Activated CD4-positive, alpha-beta T cell treated with anti-CD3 and anti-CD28 coated beads, Interleukin-2, amount 50 U/mL, for 16 hours (primary cell): ENCODE results near the gene ABCA13.
"Not testable (repeated sequence)": the region's sequence is repeated elsewhere in the genome, so short reads cannot be mapped to it uniquely, and the experiment has no call there.

ENCODE experiments used
- DNase-seq: peaks from one replicate; pipeline ENCODE4 v3.0.0-alpha.2; 2020

The ABCA13 gene, protein sequence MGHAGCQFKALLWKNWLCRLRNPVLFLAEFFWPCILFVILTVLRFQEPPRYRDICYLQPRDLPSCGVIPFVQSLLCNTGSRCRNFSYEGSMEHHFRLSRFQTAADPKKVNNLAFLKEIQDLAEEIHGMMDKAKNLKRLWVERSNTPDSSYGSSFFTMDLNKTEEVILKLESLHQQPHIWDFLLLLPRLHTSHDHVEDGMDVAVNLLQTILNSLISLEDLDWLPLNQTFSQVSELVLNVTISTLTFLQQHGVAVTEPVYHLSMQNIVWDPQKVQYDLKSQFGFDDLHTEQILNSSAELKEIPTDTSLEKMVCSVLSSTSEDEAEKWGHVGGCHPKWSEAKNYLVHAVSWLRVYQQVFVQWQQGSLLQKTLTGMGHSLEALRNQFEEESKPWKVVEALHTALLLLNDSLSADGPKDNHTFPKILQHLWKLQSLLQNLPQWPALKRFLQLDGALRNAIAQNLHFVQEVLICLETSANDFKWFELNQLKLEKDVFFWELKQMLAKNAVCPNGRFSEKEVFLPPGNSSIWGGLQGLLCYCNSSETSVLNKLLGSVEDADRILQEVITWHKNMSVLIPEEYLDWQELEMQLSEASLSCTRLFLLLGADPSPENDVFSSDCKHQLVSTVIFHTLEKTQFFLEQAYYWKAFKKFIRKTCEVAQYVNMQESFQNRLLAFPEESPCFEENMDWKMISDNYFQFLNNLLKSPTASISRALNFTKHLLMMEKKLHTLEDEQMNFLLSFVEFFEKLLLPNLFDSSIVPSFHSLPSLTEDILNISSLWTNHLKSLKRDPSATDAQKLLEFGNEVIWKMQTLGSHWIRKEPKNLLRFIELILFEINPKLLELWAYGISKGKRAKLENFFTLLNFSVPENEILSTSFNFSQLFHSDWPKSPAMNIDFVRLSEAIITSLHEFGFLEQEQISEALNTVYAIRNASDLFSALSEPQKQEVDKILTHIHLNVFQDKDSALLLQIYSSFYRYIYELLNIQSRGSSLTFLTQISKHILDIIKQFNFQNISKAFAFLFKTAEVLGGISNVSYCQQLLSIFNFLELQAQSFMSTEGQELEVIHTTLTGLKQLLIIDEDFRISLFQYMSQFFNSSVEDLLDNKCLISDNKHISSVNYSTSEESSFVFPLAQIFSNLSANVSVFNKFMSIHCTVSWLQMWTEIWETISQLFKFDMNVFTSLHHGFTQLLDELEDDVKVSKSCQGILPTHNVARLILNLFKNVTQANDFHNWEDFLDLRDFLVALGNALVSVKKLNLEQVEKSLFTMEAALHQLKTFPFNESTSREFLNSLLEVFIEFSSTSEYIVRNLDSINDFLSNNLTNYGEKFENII (N-terminal part only)

GRCh38 chr7:48171202-48171601, at the start of gene ABCA13:
Gene ABCA13, plus strand, starts transcription at chr7:48171458. Its CDS starts 26 bp downstream, at chr7:48171484.
- no peak for DNase-seq

DNA sequence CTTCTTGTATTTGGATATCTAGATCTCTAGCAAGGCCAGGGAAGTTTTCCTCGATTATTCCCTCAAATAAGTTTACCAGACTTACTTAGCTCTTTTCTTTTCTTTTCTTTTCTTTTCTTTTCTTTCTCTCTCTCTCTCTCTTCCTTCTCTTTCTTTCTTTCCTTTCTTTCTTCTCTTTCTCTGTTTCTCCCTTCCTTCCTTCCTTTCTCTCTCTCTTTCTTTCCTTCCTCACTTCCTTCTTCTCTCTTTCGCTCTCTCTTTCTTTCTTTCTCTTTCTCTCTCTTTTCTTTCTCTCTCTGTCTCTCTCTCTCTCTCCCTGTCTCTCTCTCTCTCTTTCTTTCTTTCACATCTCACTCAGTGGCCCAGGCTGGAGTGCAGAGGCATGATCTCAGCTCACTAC, 45.2 kb upstream of the ABCA13 start:
- DNase-seq: no peak

GRCh38 chr7:48130658-48131108, 40.6 kb upstream of the ABCA13 start:
- peak; percentile 78 for DNase-seq

DNA sequence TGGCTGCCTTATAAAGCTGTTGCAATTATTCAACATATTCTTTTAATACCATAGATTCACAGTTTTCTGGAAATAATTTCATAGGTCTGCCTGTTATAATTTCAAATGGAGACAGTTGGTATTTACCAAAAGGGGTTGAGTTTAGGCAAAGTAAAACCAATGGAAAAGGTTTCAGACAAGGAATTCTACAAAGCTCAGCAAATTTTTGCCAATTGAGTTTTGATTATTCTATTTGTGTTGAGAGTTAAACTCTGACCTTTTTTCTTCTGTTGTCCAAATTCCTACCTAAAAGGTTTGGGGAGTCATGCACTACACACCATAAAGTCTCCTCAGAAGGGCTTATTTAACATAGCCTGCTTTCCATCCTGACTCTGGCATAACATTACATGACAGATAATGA, 38.5 kb upstream of the ABCA13 start:
- no peak for DNase-seq

DNA sequence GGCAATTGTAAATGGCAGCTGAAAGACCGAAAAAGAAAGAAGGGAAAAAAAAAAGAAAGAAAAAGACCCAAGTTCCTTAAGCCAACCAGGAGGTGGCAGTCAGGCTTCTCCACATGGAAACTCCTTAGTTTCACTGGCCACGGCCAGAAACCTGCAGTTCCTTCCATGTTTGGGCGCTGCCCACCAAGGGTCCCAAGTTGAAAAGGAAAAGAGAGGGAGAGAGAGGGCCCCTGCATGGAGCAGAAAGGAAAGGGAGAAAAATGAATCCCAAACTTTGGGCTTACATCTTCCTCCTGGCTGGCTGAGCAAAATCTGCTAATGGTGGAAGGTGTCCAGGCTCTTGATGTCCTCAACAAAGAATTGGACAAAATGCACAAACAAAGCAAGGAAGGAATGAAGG, 31.8 kb upstream of the ABCA13 start:
- DNase-seq: no peak

DNA sequence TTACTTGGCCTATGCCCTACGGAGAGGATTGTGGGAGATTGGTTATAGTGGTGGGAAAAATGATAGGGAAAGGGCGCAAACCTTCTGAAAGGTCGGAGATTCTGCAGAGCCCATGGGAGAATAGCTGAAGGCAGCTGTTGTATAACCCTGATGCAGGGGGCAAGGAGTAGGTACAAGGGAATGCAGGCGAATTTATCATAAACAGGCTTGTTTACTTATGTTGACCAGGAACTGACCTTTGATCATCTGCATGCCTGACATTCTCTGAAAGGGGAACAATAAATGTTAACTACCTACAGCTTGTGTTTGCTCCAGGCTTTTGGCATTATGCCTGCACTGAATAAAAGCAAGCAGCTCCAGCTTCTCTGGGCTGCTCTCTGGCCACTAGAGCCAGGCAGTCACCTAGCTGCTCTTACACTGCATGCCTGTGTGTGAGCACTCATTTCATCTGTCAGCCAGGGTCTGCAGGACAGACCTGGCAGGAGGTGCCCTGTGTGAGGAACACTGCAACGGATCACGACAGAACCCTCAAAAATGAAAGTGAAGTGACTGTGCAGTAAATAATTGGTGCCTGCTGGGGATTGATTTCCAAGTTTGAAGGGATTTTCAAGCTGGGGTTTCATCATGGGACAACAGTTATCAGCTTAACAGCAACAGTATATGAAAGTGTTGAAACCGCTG, 31.1 kb upstream of the ABCA13 start:
- no peak for DNase-seq

- DNase-seq: no peak
These were observed 29.7 kb upstream of the ABCA13 start for GRCh38 chr7:48141521-48141920.

- no peak for DNase-seq
These were observed 26.9 kb upstream of the ABCA13 start for GRCh38 chr7:48144291-48144768.

GRCh38 chr7:48147078-48147591, 24.1 kb upstream of the ABCA13 start:
- DNase-seq: no peak

DNA sequence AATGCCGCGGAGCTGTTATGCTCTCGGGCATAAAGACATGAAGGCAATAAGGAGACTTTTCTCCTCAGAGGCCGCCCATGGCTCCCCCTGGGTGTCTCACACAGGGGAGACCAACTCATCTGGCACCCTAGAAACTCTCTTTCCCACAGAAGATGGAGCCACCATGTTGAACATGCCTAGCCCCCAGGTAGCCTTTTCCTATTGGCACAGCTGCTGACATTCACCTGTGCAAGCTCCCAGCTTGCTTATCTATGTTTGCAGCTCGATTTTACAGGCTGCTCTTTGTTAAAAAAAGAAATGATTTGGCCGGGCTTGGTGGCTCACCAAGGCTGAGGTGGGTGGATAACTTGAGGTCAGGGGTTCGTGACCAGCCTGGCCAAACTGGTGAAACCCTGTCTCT, 23.6 kb upstream of the ABCA13 start:
- not testable (repeated sequence) for DNase-seq

GRCh38 chr7:48148311-48148710, 22.9 kb upstream of the ABCA13 start:
- DNase-seq: no peak

DNA sequence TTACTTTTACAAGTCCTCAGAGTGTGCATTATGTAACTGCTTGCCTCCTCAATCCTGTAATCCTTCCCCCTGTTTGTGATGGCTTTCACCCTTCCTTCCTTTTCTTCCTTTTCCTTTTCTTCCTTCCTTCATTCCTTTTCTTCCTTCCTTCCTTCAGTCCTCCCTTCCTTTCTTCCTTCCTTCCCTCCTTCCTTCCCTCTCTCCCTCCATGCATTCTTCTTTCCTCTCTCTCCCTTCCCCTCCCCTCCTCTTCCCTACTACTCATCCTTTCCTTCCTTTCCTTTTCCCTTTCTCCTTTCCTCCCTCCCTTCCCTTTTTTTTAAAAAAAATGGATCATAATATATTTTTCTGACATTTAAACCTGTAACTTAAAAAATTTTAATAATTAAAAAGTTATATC, 22.2 kb upstream of the ABCA13 start:
- DNase-seq: no peak

GRCh38 chr7:48150086-48150485, 21.2 kb upstream of the ABCA13 start:
- no peak for DNase-seq

GRCh38 chr7:48154792-48155413, 16.4 kb upstream of the ABCA13 start:
- DNase-seq: peak; percentile 48

- no peak for DNase-seq
These were observed 12.9 kb upstream of the ABCA13 start for GRCh38 chr7:48158404-48158803.

DNA sequence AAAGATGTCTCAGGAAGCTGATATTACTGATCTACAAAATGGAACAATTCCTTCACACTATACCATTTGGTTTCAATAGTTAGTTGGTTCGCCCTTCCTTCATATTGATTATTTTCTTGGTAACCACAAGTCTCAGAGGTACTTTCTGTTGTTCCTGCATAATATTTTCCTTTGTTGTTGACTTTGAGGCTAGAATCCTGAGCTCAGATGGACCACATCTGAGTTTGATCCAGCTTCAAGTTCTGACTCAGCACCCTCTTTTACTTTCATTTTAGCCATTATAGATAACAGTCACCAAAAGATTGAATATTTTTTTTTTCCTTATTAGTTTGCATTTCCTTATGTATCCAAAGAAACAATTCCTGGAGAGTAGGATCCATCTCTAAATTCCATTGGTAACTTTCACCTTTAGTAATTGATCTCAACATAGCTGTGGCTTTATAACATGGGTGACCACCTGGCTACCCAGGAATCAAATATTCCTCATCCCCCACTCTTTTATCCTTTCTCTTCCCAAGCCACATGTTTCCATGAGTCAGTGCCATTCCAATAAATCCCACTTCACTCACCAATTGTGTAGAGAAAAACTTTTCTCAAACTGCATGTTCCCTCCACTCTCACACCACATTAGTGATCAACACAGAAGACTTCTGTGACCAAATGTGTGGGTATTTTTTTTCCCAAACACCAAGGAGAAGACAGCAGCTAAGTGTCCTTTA, 9.7 kb upstream of the ABCA13 start:
- DNase-seq: no peak

DNA sequence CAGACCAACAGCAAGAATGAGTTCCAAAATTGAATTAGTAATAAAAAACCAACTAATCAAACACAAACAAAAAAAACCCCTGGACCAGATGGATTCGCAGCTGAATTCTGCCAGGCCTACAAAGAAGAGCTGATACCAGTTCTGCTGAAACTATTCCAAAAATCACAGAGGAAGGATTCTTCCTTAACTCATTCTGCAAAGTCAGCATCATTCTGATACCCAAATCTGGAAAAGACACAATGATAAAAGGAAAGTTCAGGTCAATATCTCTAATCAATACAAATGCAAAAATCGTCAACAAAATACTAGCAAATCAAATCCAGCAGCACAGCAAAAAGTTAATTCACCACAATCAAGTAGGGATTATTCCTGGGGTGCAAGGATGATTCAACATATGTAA, 6.1 kb upstream of the ABCA13 start:
- DNase-seq: no peak

DNA sequence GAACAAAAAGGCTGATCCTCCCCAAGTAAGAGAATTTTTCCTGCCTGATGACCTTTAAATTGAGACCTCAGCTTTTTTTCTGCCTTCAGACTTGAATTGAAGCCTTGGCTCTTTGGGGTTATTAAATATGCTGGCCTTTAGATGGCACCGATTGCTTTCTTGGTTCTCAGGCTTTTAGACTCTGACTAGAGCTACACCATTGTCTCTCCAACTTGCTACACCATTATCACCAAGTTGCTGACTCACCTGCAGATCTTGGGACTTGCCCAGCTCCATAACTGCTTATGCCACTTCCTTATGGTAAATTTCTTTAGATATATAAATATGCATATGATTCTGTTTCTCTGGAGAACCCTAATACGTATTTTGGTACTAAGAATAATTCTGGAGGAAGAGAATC, 3.1 kb upstream of the ABCA13 start:
- peak; percentile 21 for DNase-seq

DNA sequence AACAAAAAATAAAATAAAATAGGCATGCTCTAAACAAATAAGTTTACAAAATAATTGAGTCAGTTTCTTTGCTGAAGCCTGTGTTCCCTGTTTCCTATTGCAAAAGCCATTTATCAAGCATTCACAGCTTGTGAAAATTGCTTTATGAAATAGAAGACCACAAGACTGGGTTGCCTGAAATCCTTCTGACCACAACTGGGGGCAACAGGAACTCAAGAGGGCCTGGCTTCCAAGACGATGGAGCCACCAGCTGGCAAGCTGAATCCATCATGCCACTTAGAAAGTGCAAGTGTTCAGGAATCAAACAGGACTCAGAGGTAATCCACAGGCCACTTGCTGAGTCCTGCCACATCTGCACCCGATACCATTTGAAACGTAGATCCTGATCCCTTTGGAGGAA, 752 bp upstream of the ABCA13 start:
- no peak for DNase-seq

- DNase-seq: no peak
These were observed 2.1 kb downstream of the ABCA13 start for GRCh38 chr7:48173313-48173712.
